Prostate gland (tissue), 2 donors: ENCODE results near the gene MRPL23. TPM values are rescaled to one million over a fixed set of nuclear protein-coding genes. Genes with fewer than 3 reads are reported as not detected.

ENCODE experiments used
- DNase-seq: peaks from one replicate; pipeline ENCODE4 v3.0.0-alpha.2; 2019; ENCODE audit warnings: low spot score
- H3K27ac ChIP-seq, 2 donors: fragments of 200-600 bp; sonication (generic); 2 replicates each; pipeline ENCODE4 v1.5.1; 2017 to 2019
- H3K27me3 ChIP-seq: fragments of 200-600 bp; sonication (generic); replicated peaks from 2 replicates; pipeline ENCODE4 v1.5.1; 2019; ENCODE audit not compliant: insufficient read depth
- H3K36me3 ChIP-seq, 2 donors: fragments of 200-600 bp; sonication (generic); 1 replicate in 1 of 2; 2 replicates in 1 of 2; pipeline versions ENCODE4 v1.5.1 to v1.8.1; 2017 to 2019
- H3K4me1 ChIP-seq: fragments of 200-600 bp; sonication (generic); replicated peaks from 2 replicates; pipeline ENCODE4 v1.5.1; 2019
- H3K4me3 ChIP-seq, 2 donors: fragments of 200-600 bp; sonication (generic); 2 replicates each; pipeline ENCODE4 v1.5.1; 2017 to 2019
- H3K9me3 ChIP-seq: fragments of 200-600 bp; sonication (generic); 2 replicates; pipeline ENCODE4 v1.5.1; 2017
- CTCF ChIP-seq, 4 experiments: fragments of 200-600 bp in 2 of 4; fragments of 450-650 bp in 2 of 4; sonication (generic) in 2 of 4; IDR thresholded peaks; 1 replicate in 3 of 4; 2 replicates in 1 of 4; pipeline ENCODE4 v1.5.1; 2016 to 2019; ENCODE audit warnings: antibody characterized with exemption in 4 of 4, mild to moderate bottlenecking in 2 of 4, moderate library complexity in 2 of 4
- POLR2A ChIP-seq: fragments of 450-650 bp; IDR thresholded peaks from one replicate; pipeline ENCODE4 v1.6.1; 2016; ENCODE audit warnings: antibody characterized with exemption, mild to moderate bottlenecking
- POLR2AphosphoS5 ChIP-seq: sonication (generic); formaldehyde crosslinking; IDR thresholded peaks from one replicate; pipeline ENCODE4 v1.6.1; 2017; ENCODE audit warnings: antibody characterized with exemption
- WGBS: methylation state at CpG from one replicate; pipeline ENCODE4 v1.1.5; 2018; 5-methylcytosine and 5-hydroxymethylcytosine counted together
- intact Hi-C: fragments of 100-400 bp; cut with DNase I; formaldehyde crosslinking; loops from one replicate; pipeline ENCODE4 v1.14.2; 2022
- total RNA-seq, 2 donors: library from RNA; depleted of rRNA; stranded (reverse); fragments of >200 nt; gene quantifications; one replicate each; pipeline ENCODE4 v1.1.0, GENCODE V29; 2016

The MRPL23 gene
- total RNA-seq, 2 donors from 2014 or later = 155 to 162 TPM

- H3K27ac ChIP-seq = no peak overlapping the region
- no peaks in the 10 kb centered on the region for H3K36me3 ChIP-seq
- no peak overlapping the region for H3K4me3 ChIP-seq
- TF ChIP-seq POLR2A (no peak), CTCF (IDR thresholded peaks at IDR 0.05) (no peak), POLR2AphosphoS5 (no peak)
- no peaks in the 10 kb centered on the region for H3K27me3 ChIP-seq
- no peaks in the 10 kb centered on the region for H3K9me3 ChIP-seq
- 61% methylated on average over 18 of the region's 18 CpGs for WGBS
- no peaks in the 10 kb centered on the region for H3K4me1 ChIP-seq
- intact Hi-C loops = loop anchor here (10.0 kb wide), 2 partner anchors 227 to 233 kb away; partner anchors contain the start of gene KRTAP5-6
- DNase-seq = no peak
These were observed 25.5 kb upstream of the MRPL23 start for GRCh38 chr11:1921574-1922141.

DNA sequence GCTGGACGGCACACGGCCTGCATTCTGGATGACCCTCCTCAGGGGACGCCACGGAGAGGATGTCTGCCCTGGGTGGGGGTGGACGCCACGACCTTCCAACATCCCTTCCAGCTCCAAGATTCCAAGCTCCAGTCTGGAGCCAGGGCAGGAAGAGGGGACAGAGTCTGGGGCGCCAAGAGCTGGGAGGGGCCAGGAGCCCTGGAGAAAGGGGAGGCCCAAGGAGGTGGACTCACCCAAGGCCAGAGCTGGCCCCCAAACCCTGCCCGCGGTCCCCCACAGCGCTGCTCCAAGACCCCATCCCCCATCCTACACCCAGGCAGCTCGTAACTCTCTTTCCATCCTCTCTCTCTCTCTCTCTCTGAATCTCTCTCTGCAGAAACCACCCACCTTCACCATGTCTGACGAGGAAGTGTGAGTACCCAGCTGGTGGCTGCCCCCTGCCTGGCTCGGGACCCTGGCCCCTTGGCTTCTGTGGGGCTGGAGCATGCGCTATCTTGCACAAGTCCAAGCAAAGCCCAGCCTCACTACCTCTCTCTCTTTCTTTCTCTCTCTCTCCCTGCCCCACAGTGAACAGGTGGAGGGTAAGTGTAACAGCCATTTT, 24.6 kb upstream of the MRPL23 start:
- no peak overlapping the region for H3K4me3 ChIP-seq
- no peak overlapping the region for H3K27ac ChIP-seq
- WGBS = 70% methylated on average over 14 of the region's 14 CpGs
- H3K27me3 ChIP-seq = no peaks in the 10 kb centered on the region
- no peak for TF ChIP-seq CTCF (IDR thresholded peaks at IDR 0.05)
- H3K4me1 ChIP-seq = no peaks in the 10 kb centered on the region
- H3K9me3 ChIP-seq = no peaks in the 10 kb centered on the region
- H3K36me3 ChIP-seq = no peaks in the 10 kb centered on the region
- no peak for DNase-seq
- intact Hi-C loops = loop anchor here (10.0 kb wide), 2 partner anchors 228 to 232 kb away; partner anchors contain the start of gene KRTAP5-6

DNA sequence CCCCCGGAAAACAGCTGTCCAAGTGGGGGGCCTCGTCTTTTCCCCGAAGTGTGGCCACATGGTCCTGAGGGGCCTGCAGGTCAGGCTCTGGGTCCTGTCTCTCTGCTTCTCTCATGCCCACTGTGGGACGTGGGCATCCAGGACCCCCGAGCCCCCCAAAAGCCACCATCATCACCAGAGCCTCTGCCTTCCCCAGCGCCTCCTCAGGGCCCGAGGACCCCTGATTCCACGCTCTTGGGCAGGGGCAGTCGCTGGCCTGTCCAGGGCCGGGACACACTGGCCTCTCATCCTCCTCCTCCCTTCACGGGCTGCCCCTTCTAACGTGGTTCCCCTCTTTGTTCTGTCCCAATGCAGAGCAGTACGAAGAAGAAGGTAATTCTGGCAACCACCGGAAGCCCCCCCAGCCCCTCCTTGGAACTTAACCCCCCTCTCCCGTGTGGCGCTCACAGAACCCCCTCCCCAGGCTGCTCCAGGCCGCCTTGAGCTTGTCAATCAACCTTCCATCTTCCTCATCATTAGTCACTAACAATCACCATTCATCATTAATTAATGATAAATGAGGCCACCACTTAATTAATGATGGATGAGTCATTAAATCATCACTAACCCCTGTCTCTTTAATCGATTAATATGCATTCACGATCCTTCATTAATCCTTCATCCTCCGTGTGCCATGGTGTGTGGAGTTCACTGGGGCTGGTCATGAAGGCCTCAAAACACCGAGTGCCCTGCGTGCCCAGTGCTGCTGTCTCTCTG, 23.8 kb upstream of the MRPL23 start:
- Histone ChIP-seq H3K4me3 (no peak overlapping the region), H3K9me3 (no peaks in the 10 kb centered on the region), H3K27me3 (no peaks in the 10 kb centered on the region), H3K36me3 (no peaks in the 10 kb centered on the region), H3K4me1 (no peaks in the 10 kb centered on the region), H3K27ac (no peak overlapping the region)
- DNase-seq = no peak
- 92% methylated on average over 21 of the region's 22 CpGs for WGBS
- TF ChIP-seq POLR2AphosphoS5 (no peak), POLR2A (no peak), CTCF (IDR thresholded peaks at IDR 0.05) (no peak)
- intact Hi-C loops = loop anchor here (10.0 kb wide), 2 partner anchors 229 to 231 kb away; partner anchors contain the start of gene KRTAP5-6

- no peaks in the 10 kb centered on the region for H3K36me3 ChIP-seq
- H3K27me3 ChIP-seq = no peaks in the 10 kb centered on the region
- no peaks in the 10 kb centered on the region for H3K9me3 ChIP-seq
- WGBS = 45% methylated on average over 17 of the region's 17 CpGs
- no peak for DNase-seq
- no peaks in the 10 kb centered on the region for H3K4me1 ChIP-seq
- no peak for TF ChIP-seq POLR2A
- no peak for TF ChIP-seq POLR2AphosphoS5
- TF ChIP-seq CTCF (IDR thresholded peaks at IDR 0.05) = no peak
- H3K4me3 ChIP-seq = no peak overlapping the region
- intact Hi-C loops = loop anchor here (10.0 kb wide), 2 partner anchors 229 to 231 kb away; partner anchors contain the start of gene KRTAP5-6
- no peak overlapping the region for H3K27ac ChIP-seq
These were observed 23.0 kb upstream of the MRPL23 start for GRCh38 chr11:1924181-1924580.
